HG03442 (cell line): Measurements from ENCODE around the gene MGLL.
A peak's percentile ranks its signal among the peaks of the same experiment; 100 is the strongest.

Experiments used
- ATAC-seq: cut with Tn5 transposase; IDR thresholded peaks from one replicate; pipeline ENCODE4 v1.9.1; 2021; ENCODE audit warnings: mild to moderate bottlenecking, moderate library complexity; ENCODE audit not compliant: unreplicated experiment

MGLL gene

DNA sequence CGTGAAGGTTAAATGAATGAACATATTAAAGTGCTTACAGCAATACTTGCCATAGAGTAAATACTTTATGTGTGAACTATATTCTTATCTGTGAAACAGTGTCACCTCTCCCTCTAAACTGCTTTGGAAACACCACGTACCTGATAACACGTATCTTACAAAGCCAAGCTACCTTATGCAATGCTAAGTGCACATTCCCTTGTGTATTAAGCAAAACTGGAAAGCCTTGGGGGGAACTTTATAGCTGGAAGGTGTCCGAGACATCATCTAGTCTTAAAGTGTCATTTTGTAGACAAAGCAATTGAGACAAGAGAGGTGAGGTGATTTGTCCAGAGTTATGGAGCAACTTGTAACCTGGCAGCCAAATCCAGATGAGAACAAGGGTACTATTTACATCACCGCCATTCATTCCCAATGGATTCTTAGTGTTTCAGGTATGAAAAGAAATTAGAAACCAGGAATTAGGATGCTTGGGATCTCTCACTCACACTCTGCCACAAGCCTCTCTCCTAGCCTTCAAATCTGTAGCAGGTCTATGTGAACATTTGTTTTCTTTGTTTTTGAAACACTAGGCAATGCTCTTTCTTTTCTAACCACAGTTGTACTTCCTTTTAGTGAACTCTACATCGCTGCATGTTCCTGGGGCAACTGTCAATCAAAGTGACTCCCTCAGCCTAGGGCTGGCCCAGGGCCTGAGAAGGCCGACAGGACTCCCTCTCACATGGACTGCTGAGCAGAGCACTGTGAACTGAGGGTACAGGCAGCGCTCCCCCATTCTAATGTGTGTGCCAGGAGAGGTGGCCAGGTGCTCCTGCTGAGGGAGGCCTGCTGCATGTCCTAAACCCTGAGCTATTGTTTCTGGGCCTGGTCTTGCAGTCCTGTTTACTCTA, 13.9 kb upstream of the MGLL start:
- ATAC-seq: peak; percentile 73

GRCh38 chr3:127834771-127835170, 12.5 kb upstream of the MGLL start:
- peak; percentile 11 for ATAC-seq

DNA sequence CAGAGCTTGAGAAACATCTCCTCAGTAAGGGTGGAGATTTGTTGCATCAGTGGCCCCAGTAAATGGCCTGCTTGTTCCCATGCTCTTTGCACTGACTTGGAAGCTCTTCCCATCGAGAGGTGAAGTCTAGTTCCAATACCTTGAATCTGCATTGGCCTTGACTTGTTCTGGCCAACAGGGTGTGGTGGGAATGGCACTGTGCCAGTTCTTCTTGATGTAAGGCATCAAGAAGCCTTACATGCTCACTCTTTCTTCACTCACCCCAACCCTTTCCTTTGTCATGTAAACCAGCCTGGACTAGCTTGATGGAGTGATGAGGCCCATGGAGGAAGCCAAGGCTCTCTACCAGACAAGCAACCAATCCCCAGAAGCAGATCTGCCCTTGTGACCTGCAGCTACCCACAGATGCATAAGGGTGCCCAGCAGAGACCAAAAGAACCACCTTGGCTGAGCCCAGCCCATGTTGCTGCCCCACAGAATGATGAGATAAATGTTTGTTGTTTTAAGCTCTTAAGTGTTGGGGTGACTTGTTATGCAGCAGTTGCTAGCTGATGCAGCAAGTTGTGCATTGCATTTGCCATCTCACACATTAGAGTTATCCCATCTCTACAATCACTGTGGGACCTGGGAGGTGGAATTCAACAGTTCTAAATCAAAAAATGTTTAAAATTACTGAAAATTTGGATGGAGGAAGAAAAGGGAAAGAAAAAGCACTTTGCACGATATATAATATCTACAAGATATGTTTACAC, 11.1 kb upstream of the MGLL start:
- no peak for ATAC-seq

- ATAC-seq: no peak
Observed at GRCh38 chr3:127831723-127832172, 9.4 kb upstream of the MGLL start.

DNA sequence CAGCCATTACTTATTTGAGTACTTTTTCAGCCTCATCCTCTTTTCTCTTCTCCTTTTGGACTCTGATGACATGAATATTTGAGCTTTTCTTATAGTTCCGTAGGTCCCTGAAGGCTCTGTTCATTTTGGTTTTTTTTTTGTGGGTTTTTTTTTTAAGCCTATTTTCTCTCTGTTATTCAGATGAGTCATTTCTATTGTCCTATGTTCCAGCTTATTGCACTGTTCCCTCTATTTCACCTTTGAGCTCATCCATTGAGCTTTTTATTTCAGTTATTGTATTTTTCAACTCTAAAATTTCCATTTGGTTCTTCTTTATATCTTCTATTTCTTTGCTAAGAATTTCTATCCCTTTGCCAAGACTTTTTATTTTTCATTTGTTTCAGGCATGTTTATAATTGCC, 7.2 kb upstream of the MGLL start:
- ATAC-seq: no peak

- no peak for ATAC-seq
Observed at GRCh38 chr3:127827808-127828207, 5.5 kb upstream of the MGLL start.

DNA sequence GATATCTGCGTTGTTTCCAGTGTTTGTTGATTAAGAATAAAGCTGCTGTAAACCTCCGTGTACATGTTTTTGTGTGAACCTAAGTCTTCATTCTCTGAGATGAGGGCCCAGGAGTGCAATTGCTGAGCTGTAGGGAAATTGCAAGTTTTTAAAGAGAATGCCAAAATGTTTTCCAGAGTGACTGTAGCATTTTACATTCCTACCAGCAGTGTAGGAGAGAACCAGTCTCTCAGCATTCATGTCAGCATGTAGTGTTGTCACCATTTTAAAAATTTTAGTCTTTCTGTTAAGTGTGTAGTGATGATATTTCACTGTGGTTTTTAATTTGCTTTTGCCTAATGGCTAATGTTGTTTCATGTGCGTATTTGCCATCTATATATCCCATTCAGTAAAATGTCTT, 3.4 kb upstream of the MGLL start:
- ATAC-seq: no peak

DNA sequence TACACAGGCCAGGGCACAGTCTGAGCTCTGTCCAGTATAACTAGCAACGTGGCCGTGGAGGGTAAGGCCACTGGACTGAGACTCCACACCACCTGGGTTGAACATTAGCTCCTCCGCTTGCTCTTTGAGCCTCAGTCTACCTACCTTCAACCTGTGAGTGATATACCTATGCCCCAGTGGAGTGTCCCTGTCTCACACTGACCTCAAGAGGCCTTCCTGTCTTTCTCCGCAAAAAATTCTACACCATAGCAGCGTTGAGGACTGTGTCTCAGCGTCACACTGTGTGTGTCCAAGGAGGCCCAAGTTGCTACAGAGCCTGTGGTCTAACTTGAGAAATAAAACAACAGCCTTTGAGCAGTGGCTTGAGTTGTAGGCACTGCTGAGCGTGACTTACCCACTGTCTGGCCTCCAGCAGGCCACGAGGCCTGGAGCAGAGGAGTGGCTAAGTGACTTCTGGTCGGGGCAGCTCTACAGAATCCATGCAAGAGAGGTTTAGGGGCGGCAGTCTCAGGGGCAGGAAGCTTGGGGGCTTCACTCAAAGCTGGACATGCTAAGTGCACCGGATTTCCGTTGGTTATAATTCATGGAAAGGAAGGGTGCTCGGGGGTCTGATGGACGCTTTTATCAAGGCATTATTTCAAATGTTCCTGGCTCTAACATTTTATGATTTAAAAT, 2.0 kb upstream of the MGLL start:
- ATAC-seq: no peak

- ATAC-seq: no peak
Observed at GRCh38 chr3:127823426-127823857, 1.1 kb upstream of the MGLL start.

GRCh38 chr3:127822682-127823425, 539 bp upstream of the MGLL start:
- ATAC-seq: peak; percentile 52

- no peak for ATAC-seq
Observed at GRCh38 chr3:127821394-127821793, 921 bp downstream of the MGLL start.

- no peak for ATAC-seq
Observed at GRCh38 chr3:127820826-127821313, 1.4 kb downstream of the MGLL start.

- no peak for ATAC-seq
Observed at GRCh38 chr3:127820221-127820825, 2.0 kb downstream of the MGLL start.

DNA sequence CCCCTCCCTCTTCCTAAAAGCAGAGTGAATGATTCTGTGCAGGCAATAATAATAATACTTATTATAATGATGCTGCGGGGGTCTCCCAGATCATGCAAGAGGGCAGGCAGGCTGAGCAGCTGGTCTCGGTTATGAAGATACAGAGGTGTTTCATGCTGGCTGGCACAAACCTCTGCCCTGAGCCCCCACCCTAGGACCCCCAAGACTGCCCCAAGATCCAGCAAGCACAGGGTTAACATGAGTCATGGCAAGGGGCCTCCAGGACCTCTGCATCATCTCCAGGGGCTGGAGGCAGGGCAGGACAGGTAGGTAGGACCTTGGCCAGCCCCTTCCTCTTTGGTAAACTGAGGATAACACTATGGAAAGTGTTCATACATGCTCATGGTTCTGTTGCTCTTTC, 2.7 kb downstream of the MGLL start:
- no peak for ATAC-seq

DNA sequence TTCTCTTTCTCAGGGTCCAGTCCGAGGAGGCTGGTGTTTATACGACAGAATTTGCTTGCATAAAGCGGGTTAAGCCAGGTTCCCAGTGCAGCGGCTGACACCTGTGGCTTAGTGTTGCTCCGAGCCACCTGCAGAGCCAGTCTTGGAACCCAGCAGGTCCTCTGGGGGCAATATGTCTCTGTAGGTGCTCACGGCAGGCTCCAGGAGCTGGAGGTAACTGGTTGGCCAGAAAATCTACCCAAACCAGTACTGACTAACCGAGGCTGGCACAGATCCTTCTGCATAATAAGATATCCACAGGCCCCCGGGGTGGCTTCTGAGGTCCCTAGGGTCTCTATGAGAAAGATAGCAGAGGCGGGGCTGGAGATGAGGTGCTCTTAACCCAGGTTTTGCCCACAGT, 3.2 kb downstream of the MGLL start:
- ATAC-seq: no peak

- ATAC-seq: no peak
Observed at GRCh38 chr3:127817406-127817841, 4.9 kb downstream of the MGLL start.

GRCh38 chr3:127816783-127817405, 5.4 kb downstream of the MGLL start:
- no peak for ATAC-seq

DNA sequence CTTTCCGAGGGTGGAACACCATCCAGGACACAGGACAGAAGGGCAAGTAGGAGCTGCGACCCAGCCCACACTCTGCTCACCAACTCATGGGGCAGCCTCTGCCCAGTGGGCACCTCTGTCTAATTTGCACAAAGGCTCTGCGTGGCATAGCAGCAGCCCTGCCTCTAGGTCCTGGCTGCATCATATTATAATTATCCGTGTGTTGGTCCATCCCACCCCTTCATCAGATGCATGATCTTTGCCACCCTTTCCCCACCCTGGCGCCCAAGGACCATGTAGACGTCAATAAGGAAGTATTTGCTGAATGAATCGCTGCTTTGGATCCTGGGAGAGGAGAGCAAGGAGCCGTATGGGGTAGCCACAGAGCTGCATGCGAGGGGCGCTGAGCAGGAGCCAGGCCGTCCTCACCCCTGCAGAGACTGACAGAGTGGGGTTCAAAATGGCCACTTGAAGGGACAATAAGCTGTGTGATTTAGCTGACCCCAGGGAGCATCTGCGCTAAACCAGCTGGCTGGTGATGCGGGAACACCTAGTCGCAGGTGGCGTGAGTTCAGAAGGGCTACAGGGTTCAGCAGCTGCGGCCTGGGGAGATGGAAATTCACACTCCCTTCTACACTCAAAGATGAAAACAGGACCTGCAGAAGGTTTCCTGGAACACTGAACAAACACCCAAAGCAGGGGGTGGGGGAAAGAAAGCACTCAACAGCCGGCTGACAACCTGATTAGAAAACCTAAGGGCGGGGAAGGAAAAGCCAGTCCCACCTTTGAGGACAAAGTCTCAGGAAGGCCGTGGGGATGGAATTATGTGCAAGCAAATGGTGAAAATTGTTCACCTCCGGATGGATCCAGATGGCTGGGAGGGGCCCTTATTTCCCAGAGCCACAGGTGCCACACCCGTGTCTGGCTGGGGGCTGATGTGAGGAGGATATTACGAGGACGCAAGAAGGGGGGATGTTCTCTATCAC, 6.4 kb downstream of the MGLL start:
- no peak for ATAC-seq

DNA sequence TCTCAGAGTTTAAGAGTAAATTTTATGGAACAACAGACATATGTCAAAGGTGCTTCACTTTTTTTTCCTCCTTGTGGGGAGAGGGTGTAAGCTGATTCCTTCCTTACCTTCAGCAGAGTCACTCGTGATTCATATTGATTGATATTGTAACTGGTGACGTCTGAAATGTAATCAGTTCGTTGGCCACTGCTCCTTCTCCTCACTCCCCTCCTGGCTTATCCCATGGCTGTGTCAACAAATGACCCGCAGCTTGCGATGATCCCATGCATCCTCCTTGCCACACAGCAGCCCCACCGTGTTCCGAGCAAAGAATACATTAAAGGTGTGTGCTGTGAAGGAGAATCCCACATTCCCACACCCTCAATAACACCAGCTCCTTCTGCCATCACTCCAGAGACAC, 7.3 kb downstream of the MGLL start:
- no peak for ATAC-seq
